ACC112 (cell line): ENCODE measurements around the gene RFX6.

ENCODE experiments used
- H2AFZ ChIP-seq: fragments of 200-600 bp; sonication (generic); one replicate; pipeline ENCODE4 v1.6.0; 2017; ENCODE audit warnings: antibody characterized with exemption, low read length; ENCODE audit not compliant: unreplicated experiment
- H3K27ac ChIP-seq: fragments of 200-600 bp; sonication (generic); 2 replicates; pipeline ENCODE4 v1.5.1; 2014; ENCODE audit warnings: low read depth, mild to moderate bottlenecking, antibody characterized with exemption, low read length, moderate library complexity
- H3K27me3 ChIP-seq: fragments of 200-600 bp; sonication (generic); 2 replicates; pipeline ENCODE4 v1.6.1; 2014; ENCODE audit warnings: mild to moderate bottlenecking, antibody characterized with exemption, low read length, moderate library complexity, mixed read lengths; ENCODE audit not compliant: insufficient read depth
- H3K36me3 ChIP-seq: fragments of 200-600 bp; sonication (generic); 2 replicates; pipeline ENCODE4 v1.6.1; 2016; ENCODE audit warnings: mild to moderate bottlenecking, antibody characterized with exemption, low read length, moderate library complexity, mixed read lengths; ENCODE audit not compliant: insufficient read depth
- H3K4me1 ChIP-seq: fragments of 200-600 bp; sonication (generic); one replicate; pipeline ENCODE4 v1.6.1; 2016; ENCODE audit warnings: low read length, mixed read lengths; ENCODE audit not compliant: insufficient read depth, unreplicated experiment, control insufficient read depth
- H3K4me3 ChIP-seq: fragments of 200-600 bp; sonication (generic); 2 replicates; pipeline ENCODE4 v1.5.1; 2014; ENCODE audit warnings: mild to moderate bottlenecking, low read depth, low read length
- H3K79me2 ChIP-seq: fragments of 200-600 bp; sonication (generic); one replicate; pipeline ENCODE4 v1.6.0; 2016; ENCODE audit warnings: low read length; ENCODE audit not compliant: control insufficient read depth, unreplicated experiment, insufficient read depth

RFX6 gene

GRCh38 chr6:116971959-116972358, 94.9 kb downstream of the RFX6 start:
- Histone ChIP-seq H3K27me3 (peaks cover 50% of the 10 kb centered on the region), H2AFZ (no peak overlapping the region), H3K4me1 (no peaks in the 10 kb centered on the region), H3K27ac (no peak overlapping the region), H3K4me3 (no peak overlapping the region), H3K36me3 (no peaks in the 10 kb centered on the region), H3K79me2 (no peaks in the 10 kb centered on the region)

GRCh38 chr6:116973976-116974375, 96.9 kb downstream of the RFX6 start:
- Histone ChIP-seq H3K4me1 (no peaks in the 10 kb centered on the region), H3K27ac (no peak overlapping the region), H3K79me2 (no peaks in the 10 kb centered on the region), H2AFZ (no peak overlapping the region), H3K4me3 (no peak overlapping the region), H3K36me3 (no peaks in the 10 kb centered on the region), H3K27me3 (peaks cover 39% of the 10 kb centered on the region)

- Histone ChIP-seq H2AFZ (no peak overlapping the region), H3K4me1 (no peaks in the 10 kb centered on the region), H3K36me3 (no peaks in the 10 kb centered on the region), H3K79me2 (no peaks in the 10 kb centered on the region), H3K27me3 (peaks cover 33% of the 10 kb centered on the region), H3K27ac (no peak overlapping the region), H3K4me3 (no peak overlapping the region)
Observed at GRCh38 chr6:116974526-116975316, 97.7 kb downstream of the RFX6 start.

- Histone ChIP-seq H2AFZ (no peak overlapping the region), H3K36me3 (no peaks in the 10 kb centered on the region), H3K4me1 (no peaks in the 10 kb centered on the region), H3K27ac (no peak overlapping the region), H3K79me2 (no peaks in the 10 kb centered on the region), H3K27me3 (peaks cover 35% of the 10 kb centered on the region), H3K4me3 (no peak overlapping the region)
Observed at GRCh38 chr6:116975600-116975999, 98.6 kb downstream of the RFX6 start.

- Histone ChIP-seq H3K4me1 (no peaks in the 10 kb centered on the region), H2AFZ (no peak overlapping the region), H3K4me3 (no peak overlapping the region), H3K36me3 (no peaks in the 10 kb centered on the region), H3K27me3 (peaks cover 16% of the 10 kb centered on the region), H3K79me2 (no peaks in the 10 kb centered on the region), H3K27ac (no peak overlapping the region)
Observed at GRCh38 chr6:116979560-116979959, 102.5 kb downstream of the RFX6 start.
